Transverse colon (tissue), 3 donors: ENCODE results near the gene DDIT3.

ENCODE experiments used
- EP300 ChIP-seq: sonication (generic); formaldehyde crosslinking; IDR thresholded peaks from one replicate; pipeline ENCODE4 v1.6.1; 2017; ENCODE audit warnings: antibody characterized with exemption, low read depth
- POLR2AphosphoS5 ChIP-seq, 3 donors: sonication (generic); formaldehyde crosslinking; IDR thresholded peaks; one replicate each; pipeline ENCODE4 v1.6.1; 2016; ENCODE audit warnings: antibody characterized with exemption in 3 of 3

GRCh38 chr12:57523706-57524614 is 3.6 kb upstream of the DDIT3 start:
- no peak for TF ChIP-seq POLR2AphosphoS5 (IDR thresholded peaks at IDR 0.05)
- no peak for TF ChIP-seq EP300
